Nephron progenitor cell (in vitro differentiated cells): ENCODE results near the gene FN3KRP.

Source experiments
- DNase-seq: peaks from one replicate; pipeline ENCODE4 v3.0.0; 2021
- H3K27ac Mint-ChIP-seq: 2 replicates; pipeline ENCODE4 v1.8.0; 2021; ENCODE audit warnings: mild to moderate bottlenecking, moderate library complexity, mixed read lengths
- H3K27me3 Mint-ChIP-seq: 2 replicates; pipeline ENCODE4 v1.8.0; 2021; ENCODE audit warnings: mild to moderate bottlenecking, low read depth, mixed read lengths; ENCODE audit not compliant: poor library complexity
- H3K36me3 Mint-ChIP-seq: 2 replicates; pipeline ENCODE4 v1.8.0; 2021; ENCODE audit warnings: low read depth, mixed read lengths
- H3K4me1 Mint-ChIP-seq: 2 replicates; pipeline ENCODE4 v1.8.0; 2021; ENCODE audit warnings: mixed read lengths
- H3K4me3 Mint-ChIP-seq: 2 replicates; pipeline ENCODE4 v1.8.0; 2021; ENCODE audit warnings: mild to moderate bottlenecking, moderate library complexity, mixed read lengths
- H3K9me3 Mint-ChIP-seq: 2 replicates; pipeline ENCODE4 v1.8.0; 2021; ENCODE audit warnings: mild to moderate bottlenecking, moderate library complexity, mixed read lengths
- TF ChIP-seq, protein P1 (sequence below): fragments of 200-600 bp; sonication (generic); IDR thresholded peaks from 2 replicates; pipeline ENCODE4 v1.5.0; 2021; ENCODE audit warnings: antibody characterized with exemption

The FN3KRP gene

DNA sequence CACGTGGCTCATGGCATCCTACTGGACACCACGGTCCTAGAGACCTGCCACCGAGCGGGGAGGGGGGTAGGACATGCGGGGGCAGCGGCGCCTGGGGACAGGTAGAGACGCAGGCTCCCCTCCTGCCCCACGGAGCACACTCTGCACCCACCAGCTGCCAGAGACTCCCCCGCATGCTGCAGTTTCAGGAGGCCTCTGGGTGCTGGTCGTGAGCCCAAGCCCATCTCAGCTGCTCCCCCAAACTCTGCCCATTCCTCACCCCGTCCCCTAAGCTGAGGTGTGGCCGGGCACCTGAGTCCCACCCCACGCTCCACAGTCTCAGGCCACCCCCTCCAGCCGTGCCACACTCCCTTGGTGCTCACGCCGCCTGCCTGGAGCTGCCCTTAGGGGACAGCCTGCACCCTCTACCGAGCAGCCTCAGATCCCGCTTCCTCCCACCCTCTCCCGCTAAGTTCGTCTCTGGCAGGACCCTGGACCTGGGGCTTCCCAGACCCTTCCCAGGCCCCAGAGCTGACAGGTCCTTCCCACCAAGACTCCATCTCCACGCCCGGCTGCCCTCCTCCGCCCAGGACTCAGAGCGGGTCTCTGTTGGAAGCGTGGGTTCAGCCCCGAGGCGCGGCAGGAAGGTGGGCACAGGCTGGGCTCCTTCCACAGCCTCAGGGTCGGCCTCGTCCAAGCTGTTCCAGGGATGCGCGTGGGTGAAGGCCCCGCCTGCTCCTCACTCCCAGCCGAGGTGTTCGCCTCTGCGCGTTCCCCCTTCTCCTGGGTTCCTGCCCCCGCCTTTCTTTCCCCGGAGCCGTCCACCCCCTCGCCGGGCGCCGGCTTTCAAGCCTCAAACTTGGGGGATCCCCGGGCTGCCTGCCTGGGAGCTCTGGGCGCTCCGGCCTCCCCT lies 19.3 kb upstream of the FN3KRP start:
- Mint-ChIP-seq H3K36me3 (peaks cover 28% of the 10 kb centered on the region), H3K9me3 (peaks cover 39% of the 10 kb centered on the region), H3K27ac (no peak overlapping the region), H3K27me3 (peaks cover 70% of the 10 kb centered on the region), H3K4me3 (peak overlapping the region; percentile 72), H3K4me1 (peaks cover 35% of the 10 kb centered on the region)
- TF ChIP-seq, protein P1, sequence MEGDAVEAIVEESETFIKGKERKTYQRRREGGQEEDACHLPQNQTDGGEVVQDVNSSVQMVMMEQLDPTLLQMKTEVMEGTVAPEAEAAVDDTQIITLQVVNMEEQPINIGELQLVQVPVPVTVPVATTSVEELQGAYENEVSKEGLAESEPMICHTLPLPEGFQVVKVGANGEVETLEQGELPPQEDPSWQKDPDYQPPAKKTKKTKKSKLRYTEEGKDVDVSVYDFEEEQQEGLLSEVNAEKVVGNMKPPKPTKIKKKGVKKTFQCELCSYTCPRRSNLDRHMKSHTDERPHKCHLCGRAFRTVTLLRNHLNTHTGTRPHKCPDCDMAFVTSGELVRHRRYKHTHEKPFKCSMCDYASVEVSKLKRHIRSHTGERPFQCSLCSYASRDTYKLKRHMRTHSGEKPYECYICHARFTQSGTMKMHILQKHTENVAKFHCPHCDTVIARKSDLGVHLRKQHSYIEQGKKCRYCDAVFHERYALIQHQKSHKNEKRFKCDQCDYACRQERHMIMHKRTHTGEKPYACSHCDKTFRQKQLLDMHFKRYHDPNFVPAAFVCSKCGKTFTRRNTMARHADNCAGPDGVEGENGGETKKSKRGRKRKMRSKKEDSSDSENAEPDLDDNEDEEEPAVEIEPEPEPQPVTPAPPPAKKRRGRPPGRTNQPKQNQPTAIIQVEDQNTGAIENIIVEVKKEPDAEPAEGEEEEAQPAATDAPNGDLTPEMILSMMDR = no peak
- peak; percentile 40 for DNase-seq

DNA sequence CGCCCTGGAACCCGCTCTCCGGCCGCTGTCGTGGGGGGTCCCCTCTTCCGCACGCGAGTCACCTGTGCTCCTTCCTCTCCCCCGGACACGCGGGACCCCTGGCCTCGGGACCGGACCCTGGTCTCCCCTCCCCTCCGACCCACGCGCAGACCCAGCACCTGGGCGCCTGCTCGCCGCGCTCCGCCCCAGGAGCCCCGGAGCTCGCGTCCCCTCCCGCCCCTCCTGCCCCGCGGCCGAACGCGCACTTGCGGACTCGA lies 18.8 kb upstream of the FN3KRP start:
- peaks cover 70% of the 10 kb centered on the region for H3K27me3 Mint-ChIP-seq
- H3K9me3 Mint-ChIP-seq = peaks cover 39% of the 10 kb centered on the region
- H3K27ac Mint-ChIP-seq = no peak overlapping the region
- H3K36me3 Mint-ChIP-seq = peaks cover 28% of the 10 kb centered on the region
- H3K4me1 Mint-ChIP-seq = peaks cover 35% of the 10 kb centered on the region
- no peak for DNase-seq
- peak overlapping the region; percentile 72 for H3K4me3 Mint-ChIP-seq
- TF ChIP-seq, protein P1 = no peak

DNA sequence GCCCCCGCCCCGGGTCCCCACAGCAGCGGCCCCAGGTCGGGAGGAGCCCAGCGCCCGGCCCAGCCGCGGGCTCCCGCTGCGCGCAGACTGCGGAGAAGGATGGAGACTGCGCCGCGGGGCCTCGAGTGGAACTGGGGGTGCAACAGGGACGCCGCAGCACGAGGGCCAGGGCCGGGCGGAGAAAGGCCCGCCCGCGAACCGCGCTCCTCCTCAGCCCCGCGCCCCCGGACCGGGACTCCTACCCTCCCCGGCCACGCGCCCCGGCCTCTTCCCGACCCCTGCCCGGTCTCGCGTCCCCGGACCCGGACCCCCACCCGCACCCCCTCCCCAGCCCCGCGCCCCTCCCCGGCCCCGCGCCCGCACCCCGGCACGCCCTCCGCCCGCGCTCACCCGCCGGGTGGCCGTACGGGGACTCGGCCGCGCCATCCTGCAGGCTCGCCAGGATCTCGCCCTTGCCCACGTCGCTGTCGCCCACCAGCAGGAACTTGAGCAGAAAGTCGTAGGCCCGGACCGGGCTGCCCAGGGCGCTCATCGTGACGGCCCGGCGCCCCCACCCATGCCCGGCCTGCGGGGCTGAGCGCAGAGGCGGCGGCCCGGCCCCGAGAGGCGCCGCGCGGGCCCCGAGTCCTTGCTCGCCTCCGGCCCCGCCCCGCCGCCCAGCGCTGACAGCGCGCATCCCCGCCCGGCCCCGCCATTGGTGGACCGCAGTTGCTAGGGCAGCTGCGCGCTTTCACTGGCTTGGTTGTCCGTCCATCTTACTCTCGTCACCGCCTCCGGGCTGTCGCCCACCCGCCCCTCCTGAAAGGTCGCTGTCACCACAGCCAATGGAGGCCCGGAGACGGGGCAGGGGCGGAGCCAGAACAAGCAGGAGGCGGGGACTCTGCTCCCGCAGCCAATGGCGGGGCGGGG lies 18.2 kb upstream of the FN3KRP start, which contains the start of gene RAB40B:
Gene RAB40B (minus strand): TSS at position 634 of the 909 bp plus-strand sequence. CDS start 102 bp downstream, at position 532.
- H3K27ac Mint-ChIP-seq = no peak within 1 kb of the TSS

DNA sequence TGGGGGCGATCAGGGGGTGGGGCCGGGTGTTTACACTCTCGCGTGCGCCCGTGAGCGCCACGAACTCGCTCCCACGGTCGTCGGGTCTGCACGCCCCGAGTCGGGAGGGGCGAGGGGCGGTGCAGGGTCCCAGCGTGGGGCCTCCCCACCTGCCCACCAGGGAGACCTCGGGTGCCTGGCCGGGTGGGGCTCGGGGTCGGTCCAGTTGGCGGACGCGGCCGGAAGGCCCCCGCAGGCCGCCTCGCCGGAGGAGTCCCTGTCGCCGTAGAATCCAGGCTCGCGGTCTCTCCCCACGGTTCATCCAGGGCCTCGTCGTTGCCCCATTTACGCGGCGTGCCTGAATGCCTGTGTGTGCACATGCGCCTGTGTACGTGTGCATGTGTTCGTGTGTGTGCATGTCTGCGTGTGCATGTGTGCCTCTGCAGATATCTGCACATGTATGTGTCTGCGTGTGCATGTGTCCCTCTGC lies 17.5 kb upstream of the FN3KRP start:
- H3K9me3 Mint-ChIP-seq = peaks cover 29% of the 10 kb centered on the region
- no peak overlapping the region for H3K27ac Mint-ChIP-seq
- TF ChIP-seq, protein P1 = no peak
- H3K4me3 Mint-ChIP-seq = peak overlapping the region; percentile 88
- peaks cover 63% of the 10 kb centered on the region for H3K27me3 Mint-ChIP-seq
- DNase-seq = no peak
- H3K36me3 Mint-ChIP-seq = peaks cover 21% of the 10 kb centered on the region
- peaks cover 27% of the 10 kb centered on the region for H3K4me1 Mint-ChIP-seq

More for the DNA sequence above, 18.2 kb upstream of the FN3KRP start, which contains the start of gene RAB40B:
- H3K27me3 Mint-ChIP-seq = peaks cover 70% of the 10 kb centered on the region
- peak; percentile 99 for DNase-seq
- peaks cover 26% of the 10 kb centered on the region for H3K36me3 Mint-ChIP-seq
- H3K9me3 Mint-ChIP-seq = peaks cover 36% of the 10 kb centered on the region
- peak within 1 kb of the TSS; percentile 88 for H3K4me3 Mint-ChIP-seq
- TF ChIP-seq, protein P1 = no peak
- peaks cover 29% of the 10 kb centered on the region for H3K4me1 Mint-ChIP-seq

DNA sequence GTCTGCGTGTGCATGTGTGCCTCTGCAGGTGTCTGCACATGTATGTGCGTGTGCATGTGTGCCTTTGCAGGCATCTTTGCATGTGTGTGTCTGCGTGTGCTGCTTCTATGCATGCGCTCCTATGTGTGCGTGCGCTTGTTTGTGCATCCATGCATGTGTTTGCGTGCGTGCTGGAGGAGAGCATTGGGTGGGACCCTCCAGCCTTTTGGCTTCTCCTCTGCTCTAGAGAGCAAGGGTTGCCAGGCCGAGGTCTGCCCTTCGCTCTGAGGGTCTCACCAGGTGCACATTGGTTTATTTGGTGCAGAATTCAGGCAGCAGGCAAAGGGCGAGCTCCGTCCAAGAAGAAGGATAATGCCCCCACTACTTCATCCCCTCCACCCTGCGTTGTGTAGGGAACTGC lies 17.0 kb upstream of the FN3KRP start:
- Mint-ChIP-seq H3K36me3 (peaks cover 17% of the 10 kb centered on the region), H3K27ac (no peak overlapping the region), H3K4me3 (peak overlapping the region; percentile 88), H3K4me1 (peaks cover 32% of the 10 kb centered on the region), H3K9me3 (peaks cover 23% of the 10 kb centered on the region), H3K27me3 (peaks cover 58% of the 10 kb centered on the region)
- DNase-seq = no peak
- TF ChIP-seq, protein P1 = no peak
